ENCODE data around the gene FUT9.
"Not testable (repeated sequence)": the region's sequence is repeated elsewhere in the genome, so short reads cannot be mapped to it uniquely, and the experiment has no call there.

Gene FUT9

GRCh38 chr6:96186516-96187195 lies 170.9 kb downstream of the FUT9 start:
- DNase-seq (ENCODE audit: low spot score), result no peak

GRCh38 chr6:96194675-96195074 lies 178.9 kb downstream of the FUT9 start:
- DNase-seq (ENCODE audit: low spot score), result no peak

DNA sequence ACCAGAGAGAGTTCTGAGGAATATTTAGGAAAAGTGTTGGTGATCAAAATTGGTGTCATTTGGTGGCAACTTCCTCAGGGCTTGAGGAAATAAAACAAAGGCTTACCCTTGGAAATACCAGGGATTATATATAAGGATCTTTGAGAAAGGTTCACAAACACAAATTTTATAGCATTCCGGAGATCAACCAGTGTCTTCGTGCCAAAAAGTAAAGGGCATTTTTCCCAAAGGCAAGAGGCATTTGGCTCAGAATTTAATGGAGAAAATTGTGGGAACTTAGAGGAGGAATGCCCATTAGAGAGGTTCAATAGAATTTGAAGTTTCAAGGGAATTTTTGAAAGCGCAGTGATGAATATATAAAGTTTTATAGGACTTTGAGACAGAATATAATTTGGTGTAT lies 179.5 kb downstream of the FUT9 start:
- DNase-seq (ENCODE audit: low spot score), result no peak

GRCh38 chr6:96196633-96197032 lies 180.9 kb downstream of the FUT9 start:
- no peak for DNase-seq (ENCODE audit: low spot score)

DNA sequence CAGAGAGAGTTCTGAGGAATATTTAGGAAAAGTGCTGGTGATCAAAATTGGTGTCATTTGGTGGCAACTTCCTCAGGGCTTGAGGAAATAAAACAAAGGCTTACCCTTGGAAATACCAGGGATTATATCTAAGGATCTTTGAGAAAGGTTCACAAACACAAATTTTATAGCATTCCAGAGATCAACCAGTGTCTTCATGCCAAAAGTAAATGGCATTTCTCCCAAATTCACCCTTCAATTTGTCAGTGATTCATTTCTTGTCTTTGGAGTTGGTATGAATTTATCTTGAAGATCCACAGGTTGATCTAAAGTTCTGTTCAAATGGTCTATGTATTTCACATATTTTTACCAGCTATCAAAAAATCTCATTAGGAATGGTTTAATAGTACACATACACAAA lies 181.5 kb downstream of the FUT9 start:
- no peak for DNase-seq (ENCODE audit: low spot score)

DNA sequence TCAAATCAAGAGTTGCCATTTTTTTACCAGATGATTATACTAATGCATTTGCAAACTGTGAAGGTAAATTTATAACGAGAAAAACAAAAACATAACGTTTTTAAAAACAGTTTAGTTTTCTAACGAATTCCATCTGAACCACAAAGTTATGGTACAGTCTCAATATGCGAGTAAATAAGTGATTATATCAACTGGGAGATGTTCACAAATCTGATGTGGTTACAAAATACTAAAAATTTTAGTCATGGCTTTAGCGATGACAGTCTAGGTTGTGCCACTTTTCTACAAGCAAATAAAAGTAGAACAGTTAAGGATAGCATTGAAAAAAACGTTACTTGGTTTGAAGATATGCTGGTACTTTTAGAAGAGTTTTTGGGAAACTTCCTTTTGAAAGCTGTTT lies 186.8 kb downstream of the FUT9 start:
- DNase-seq (ENCODE audit: low spot score), result no peak

DNA sequence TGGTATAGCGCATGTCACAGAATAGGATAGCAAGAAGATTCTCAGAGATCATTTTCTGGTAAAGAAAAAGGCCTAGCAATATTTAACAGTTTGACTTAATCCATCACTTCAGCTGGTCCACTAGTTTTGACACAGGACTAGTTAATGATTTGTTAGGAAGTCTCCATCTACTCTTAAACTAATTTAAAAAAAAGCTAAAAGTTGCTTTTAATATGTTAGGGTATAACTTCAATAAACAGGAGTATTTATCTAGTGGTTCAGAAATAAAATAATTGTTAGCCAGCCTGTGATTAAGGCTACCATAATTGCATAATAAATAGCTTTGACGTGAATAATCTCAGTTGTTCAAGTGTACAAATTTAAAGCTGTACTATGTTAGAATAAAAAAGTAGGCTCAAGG lies 195.6 kb downstream of the FUT9 start:
- no peak for DNase-seq (ENCODE audit: low spot score)

DNA sequence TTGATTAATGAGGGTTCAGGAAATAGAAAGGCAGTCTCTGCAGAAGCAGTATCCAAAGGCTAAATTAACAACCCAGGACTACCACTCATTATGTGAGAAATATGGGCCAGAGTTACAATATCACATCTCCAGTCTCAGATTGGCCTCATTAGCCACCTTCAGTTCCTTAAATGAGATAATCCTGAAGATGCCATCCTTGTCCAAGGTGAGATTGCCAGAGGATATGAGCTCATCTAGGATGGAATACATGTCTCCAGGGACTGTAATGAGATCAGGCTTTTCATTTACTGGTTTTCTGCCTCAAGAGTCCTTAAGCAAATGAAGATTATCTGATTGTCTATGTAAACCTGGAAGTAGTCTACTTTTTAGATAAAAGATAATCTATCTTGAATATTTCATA lies 196.3 kb downstream of the FUT9 start:
- DNase-seq (ENCODE audit: low spot score), result no peak

- DNase-seq (ENCODE audit: low spot score), result no peak
Measured at GRCh38 chr6:96213784-96214183, 198.0 kb downstream of the FUT9 start.

- no peak for DNase-seq (ENCODE audit: low spot score)
Measured at GRCh38 chr6:96223695-96224094, 207.9 kb downstream of the FUT9 start.

- DNase-seq (ENCODE audit: low spot score), result no peak
Measured at GRCh38 chr6:96227135-96227534, 211.4 kb downstream of the FUT9 start.

DNA sequence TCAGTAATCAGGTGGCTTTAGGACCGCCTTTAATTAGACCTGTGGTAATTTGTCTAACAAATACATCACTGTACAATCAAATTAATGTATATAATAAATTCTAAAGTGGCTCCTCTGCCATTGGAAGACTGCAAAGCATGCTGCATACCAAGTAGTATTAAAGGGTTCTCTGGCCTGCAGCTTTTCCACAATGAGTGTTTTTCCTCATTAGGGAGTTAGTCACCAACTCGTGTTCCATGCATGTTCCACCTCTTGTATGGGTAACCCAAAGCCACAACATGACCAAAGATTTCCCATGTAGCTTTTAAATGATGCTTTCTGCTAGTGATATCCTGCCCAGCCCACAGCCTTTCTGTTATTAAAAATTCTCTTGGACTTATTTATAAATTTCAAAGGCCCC lies 218.7 kb downstream of the FUT9 start:
- no peak for DNase-seq (ENCODE audit: low spot score)

DNA sequence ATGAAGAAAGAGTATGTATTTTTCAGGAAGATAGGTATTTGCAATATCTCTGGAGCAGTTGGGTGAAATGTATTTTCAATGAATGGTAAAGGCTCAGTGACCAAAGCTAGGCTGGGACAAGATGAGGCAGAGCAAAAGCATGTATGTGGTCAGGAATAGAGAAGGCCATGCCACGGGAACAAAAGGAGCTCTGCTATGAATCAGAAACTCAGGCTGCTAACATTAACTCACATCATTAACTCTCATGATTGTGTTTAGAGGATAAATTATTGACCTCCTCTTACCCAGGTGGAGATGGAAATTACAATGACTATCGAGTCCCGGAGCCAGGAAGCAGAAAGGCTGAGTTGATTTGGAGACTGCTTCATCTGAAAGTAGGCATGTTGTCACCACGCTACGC lies 220.2 kb downstream of the FUT9 start:
- DNase-seq (ENCODE audit: low spot score), result no peak

GRCh38 chr6:96236471-96236870 lies 220.7 kb downstream of the FUT9 start:
- no peak for DNase-seq (ENCODE audit: low spot score)

DNA sequence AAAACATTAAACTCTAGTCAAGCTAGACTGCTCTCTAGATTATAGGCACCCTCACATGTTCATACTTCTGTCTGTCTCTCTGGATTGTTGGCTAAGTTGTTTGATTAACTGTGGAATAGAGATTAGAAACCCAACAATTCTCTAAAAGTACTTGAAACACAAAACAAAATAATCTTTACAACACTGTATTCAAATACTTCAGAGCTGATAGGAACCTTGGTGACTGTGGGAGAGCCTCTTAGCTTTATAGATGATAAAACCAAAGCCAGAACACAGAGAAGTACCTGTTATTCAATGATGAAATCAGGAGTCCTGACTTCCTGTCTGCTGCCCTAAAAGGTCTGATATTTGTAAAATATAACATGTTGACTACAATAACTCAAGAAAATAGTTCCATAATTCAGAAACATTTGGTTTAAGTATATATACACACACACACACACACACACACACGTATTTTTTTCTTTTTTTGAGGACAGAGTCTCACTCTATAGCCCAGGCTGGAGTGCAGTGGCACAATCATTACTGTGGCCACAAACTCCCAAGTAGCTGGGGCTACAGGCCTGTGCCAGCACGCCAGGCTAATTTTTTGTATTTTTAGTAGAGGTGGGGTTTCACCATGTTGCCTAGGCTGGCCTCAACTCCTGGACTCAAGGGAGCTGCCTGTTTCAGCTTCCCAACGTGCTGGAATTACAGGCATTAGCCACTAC lies 222.0 kb downstream of the FUT9 start:
- DNase-seq (ENCODE audit: low spot score), result no peak

GRCh38 chr6:96246563-96246962 lies 230.8 kb downstream of the FUT9 start:
- DNase-seq (ENCODE audit: low spot score), result no peak

GRCh38 chr6:96249755-96250154 lies 234.0 kb downstream of the FUT9 start:
- DNase-seq (ENCODE audit: low spot score), result no peak

DNA sequence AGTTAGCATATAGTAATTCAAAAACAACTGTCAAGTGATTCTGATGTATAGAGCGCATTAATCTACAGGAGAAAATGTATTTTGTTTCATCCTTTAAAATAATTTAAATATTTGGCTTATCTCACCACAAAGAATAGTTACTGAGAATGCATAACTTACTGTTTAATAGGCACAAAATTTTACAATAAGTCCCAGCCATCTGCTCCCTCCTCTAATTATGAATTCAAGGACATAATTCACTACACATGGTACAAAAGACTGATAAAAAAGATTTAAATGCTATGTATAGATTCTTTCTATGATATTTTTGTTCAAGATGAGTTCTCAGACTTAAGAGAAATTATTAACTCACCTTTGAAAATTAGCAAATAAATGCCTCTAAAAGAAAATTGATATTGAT lies 242.0 kb downstream of the FUT9 start:
- DNase-seq (ENCODE audit: low spot score), result no peak

DNA sequence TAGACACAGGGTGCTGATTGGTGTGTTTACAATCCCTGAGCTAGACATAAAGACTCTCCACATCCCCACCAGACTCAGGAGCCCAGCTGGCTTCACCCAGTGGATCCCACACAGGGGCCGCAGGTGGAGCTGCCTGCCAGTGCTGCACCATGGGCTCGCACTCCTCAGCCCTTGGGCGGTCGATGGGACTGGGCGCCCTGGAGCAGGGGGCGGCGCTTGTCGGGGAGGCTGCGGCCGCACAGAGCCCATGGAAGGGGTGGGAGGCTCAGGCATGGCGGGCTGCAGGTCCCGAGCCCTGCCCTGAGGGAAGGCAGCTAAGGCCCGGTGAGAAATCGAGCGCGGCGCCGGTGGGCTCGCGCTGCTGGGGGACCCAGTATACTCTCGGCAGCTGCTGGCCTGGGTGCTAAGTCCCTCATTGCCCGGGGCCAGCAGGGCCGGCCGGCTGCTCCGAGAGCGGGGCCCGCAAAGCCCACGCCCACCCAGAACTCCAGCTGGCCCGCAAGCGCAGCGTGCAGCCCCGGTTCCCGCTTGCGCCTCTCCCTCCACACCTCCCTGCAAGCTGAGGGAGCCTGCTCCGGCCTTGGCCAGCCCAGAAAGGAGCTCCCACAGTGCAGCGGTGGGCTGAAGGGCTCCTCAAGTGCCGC lies 245.1 kb downstream of the FUT9 start:
- not testable (repeated sequence) for DNase-seq (ENCODE audit: low spot score)
